Breast epithelium (tissue), 4 donors: ENCODE data around the gene HEATR5A. TPM values are rescaled to one million over a fixed set of nuclear protein-coding genes. Genes with fewer than 3 reads are reported as not detected.
"Not testable (repeated sequence)": the region's sequence is repeated elsewhere in the genome, so short reads cannot be mapped to it uniquely, and the experiment has no call there.

Source experiments
- DNase-seq, 2 donors: peaks; one replicate each; pipeline ENCODE4 v3.0.0-alpha.2; 2019; ENCODE audit warnings: low spot score in 2 of 2
- H3K27ac ChIP-seq, 2 donors: fragments of 200-600 bp; sonication (generic) in 1 of 2; one replicate each; pipeline ENCODE4 v1.5.1; 2016 to 2019; ENCODE audit warnings: mild to moderate bottlenecking in 1 of 2
- H3K27me3 ChIP-seq, 2 donors: fragments of 200-600 bp; sonication (generic) in 1 of 2; one replicate each; pipeline versions ENCODE4 v1.5.1 to v1.6.0; 2017 to 2019; ENCODE audit warnings: control low read depth in 1 of 2, mild to moderate bottlenecking in 1 of 2
- H3K36me3 ChIP-seq: fragments of 200-600 bp; one replicate; pipeline ENCODE4 v1.5.1; 2019
- H3K4me1 ChIP-seq, 2 donors: fragments of 200-600 bp; sonication (generic); one replicate each; pipeline ENCODE4 v1.5.1; 2016 to 2019; ENCODE audit warnings: control low read depth in 1 of 2
- H3K4me3 ChIP-seq, 3 donors: fragments of 200-600 bp; sonication (generic); 1 replicate in 2 of 3; 2 replicates in 1 of 3; pipeline ENCODE4 v1.5.1; 2016 to 2019; ENCODE audit warnings: mild to moderate bottlenecking in 3 of 3, moderate library complexity in 2 of 3
- H3K9me3 ChIP-seq, 2 donors: fragments of 200-600 bp; sonication (generic) in 1 of 2; one replicate each; pipeline ENCODE4 v1.5.1; 2016 to 2019; ENCODE audit warnings: control low read depth in 1 of 2
- CTCF ChIP-seq, 3 donors: fragments of 450-650 bp; IDR thresholded peaks; one replicate each; pipeline ENCODE4 v1.5.1; 2016 to 2017; ENCODE audit warnings: antibody characterized with exemption in 3 of 3, mild to moderate bottlenecking in 3 of 3, moderate library complexity in 3 of 3
- POLR2A ChIP-seq: fragments of 450-650 bp; IDR thresholded peaks from one replicate; pipeline ENCODE4 v1.6.1; 2016; ENCODE audit warnings: antibody characterized with exemption, mild to moderate bottlenecking, moderate library complexity
- POLR2AphosphoS5 ChIP-seq, 3 donors: sonication (generic); formaldehyde crosslinking; IDR thresholded peaks; one replicate each; pipeline ENCODE4 v1.6.1; 2017; ENCODE audit warnings: antibody characterized with exemption in 3 of 3
- intact Hi-C: fragments of 100-400 bp; cut with DNase I; formaldehyde crosslinking; loops from one replicate; pipeline ENCODE4 v1.15.1; 2023; ENCODE audit warnings: low total_unique reads
- total RNA-seq, 3 donors: library from RNA; depleted of rRNA; stranded (reverse); fragments of >200 nt; gene quantifications; one replicate each; pipeline ENCODE4 v1.1.0, GENCODE V29; 2016

The HEATR5A gene
- total RNA-seq, 3 donors from 2014 or later, result 24.6 to 43.9 (median 34.7) TPM

GRCh38 chr14:31258427-31259039, 161.8 kb downstream of the HEATR5A start:
- H3K36me3 ChIP-seq, result no peaks in the 10 kb centered on the region
- H3K27ac ChIP-seq, result no peak overlapping the region
- intact Hi-C loops, result no loop called here

GRCh38 chr14:31257554-31258426, 162.6 kb downstream of the HEATR5A start:
- H3K4me1 ChIP-seq, H3K27me3 ChIP-seq, H3K4me3 ChIP-seq, H3K27ac ChIP-seq, intact Hi-C loops, H3K9me3 ChIP-seq, DNase-seq, H3K36me3 ChIP-seq: not testable (repeated sequence)

More at GRCh38 chr14:31258427-31259039, 161.8 kb downstream of the HEATR5A start:
- DNase-seq, result no peak
- H3K9me3 ChIP-seq, result no peaks in the 10 kb centered on the region
- no peaks in the 10 kb centered on the region for H3K27me3 ChIP-seq
- H3K4me3 ChIP-seq, result no peak overlapping the region
- H3K4me1 ChIP-seq, result peaks cover 0 to 8% of the 10 kb centered on the region in 2 donors
- no peak for TF ChIP-seq POLR2A
- no peak for TF ChIP-seq POLR2AphosphoS5 (IDR thresholded peaks at IDR 0.05)
- TF ChIP-seq CTCF (IDR thresholded peaks at IDR 0.05), result no peak

- Histone ChIP-seq H3K27ac (no peak overlapping the region), H3K4me3 (no peak overlapping the region)
- TF ChIP-seq CTCF (IDR thresholded peaks at IDR 0.05), result no peak
- no peak for TF ChIP-seq POLR2A
- TF ChIP-seq POLR2AphosphoS5 (IDR thresholded peaks at IDR 0.05), result no peak
Measured at GRCh38 chr14:31257244-31257553, 163.2 kb downstream of the HEATR5A start.

GRCh38 chr14:31256534-31257243, 163.7 kb downstream of the HEATR5A start:
- Histone ChIP-seq H3K27ac (no peak overlapping the region), H3K9me3 (no peaks in the 10 kb centered on the region), H3K27me3 (no peaks in the 10 kb centered on the region), H3K4me3 (no peak overlapping the region), H3K4me1 (peaks cover 0 to under 1% of the 10 kb centered on the region in 2 donors), H3K36me3 (no peaks in the 10 kb centered on the region)
- no peak for TF ChIP-seq CTCF (IDR thresholded peaks at IDR 0.05)
- TF ChIP-seq POLR2AphosphoS5 (IDR thresholded peaks at IDR 0.05), result no peak
- TF ChIP-seq POLR2A, result no peak
- DNase-seq, result no peak
- intact Hi-C loops, result no loop called here

More at GRCh38 chr14:31257244-31257553, 163.2 kb downstream of the HEATR5A start:
- DNase-seq, result no peak
- Histone ChIP-seq H3K36me3 (no peaks in the 10 kb centered on the region), H3K9me3 (no peaks in the 10 kb centered on the region), H3K27me3 (no peaks in the 10 kb centered on the region), H3K4me1 (peaks cover 0 to 6% of the 10 kb centered on the region in 2 donors)
- intact Hi-C loops, result no loop called here

GRCh38 chr14:31255918-31256317, 164.4 kb downstream of the HEATR5A start:
- H3K9me3 ChIP-seq, H3K36me3 ChIP-seq, intact Hi-C loops: not testable (repeated sequence)

GRCh38 chr14:31255286-31255685, 165.1 kb downstream of the HEATR5A start:
- Histone ChIP-seq H3K36me3 (no peaks in the 10 kb centered on the region), H3K9me3 (no peaks in the 10 kb centered on the region), H3K4me3 (no peak overlapping the region), H3K27ac (no peak overlapping the region), H3K4me1 (no peaks in the 10 kb centered on the region), H3K27me3 (no peaks in the 10 kb centered on the region)
- intact Hi-C loops, result no loop called here
- TF ChIP-seq POLR2A (no peak), POLR2AphosphoS5 (IDR thresholded peaks at IDR 0.05) (no peak), CTCF (IDR thresholded peaks at IDR 0.05) (no peak)
- no peak for DNase-seq

More at GRCh38 chr14:31255918-31256317, 164.4 kb downstream of the HEATR5A start:
- DNase-seq, H3K27ac ChIP-seq, H3K4me3 ChIP-seq, H3K4me1 ChIP-seq, H3K27me3 ChIP-seq: not testable (repeated sequence)
